Measurements from ENCODE around the gene COP1. TPM values are rescaled to one million over a fixed set of nuclear protein-coding genes. Genes with fewer than 3 reads are reported as not detected.

The COP1 gene
- total RNA-seq, 6 donors from 2014 or later, result 40.4 to 113 (median 68.3) TPM

- no peaks in the 10 kb centered on the region for H3K9me3 ChIP-seq
- no peaks in the 10 kb centered on the region for H3K27me3 ChIP-seq
- WGBS, 2 donors, result 91 to 97% methylated on average over 1 of the region's 1 CpG
- H3K4me1 ChIP-seq, result no peaks in the 10 kb centered on the region
- H3K36me3 ChIP-seq, result peaks cover 0 to 17% (median 6%) of the 10 kb centered on the region in 4 donors
- no peak for TF ChIP-seq EP300 (IDR thresholded peaks at IDR 0.05)
- TF ChIP-seq POLR2AphosphoS5 (IDR thresholded peaks at IDR 0.05), result no peak
- TF ChIP-seq POLR2A (IDR thresholded peaks at IDR 0.05), result no peak
- TF ChIP-seq CTCF (IDR thresholded peaks at IDR 0.05), result no peak
- ATAC-seq (ENCODE audit: low FRiP score in 2 of 2) (no peak), DNase-seq (no peak)
- no peak overlapping the region for H3K4me3 ChIP-seq
- H3K27ac ChIP-seq, result no peak overlapping the region
Observed at GRCh38 chr1:175960169-175960568, 246.9 kb downstream of the COP1 start.

- no peak overlapping the region for H3K4me3 ChIP-seq
- H3K9me3 ChIP-seq, result no peaks in the 10 kb centered on the region
- no peak for ATAC-seq (ENCODE audit: low FRiP score in 2 of 2)
- no peak for TF ChIP-seq POLR2AphosphoS5 (IDR thresholded peaks at IDR 0.05)
- TF ChIP-seq POLR2A (IDR thresholded peaks at IDR 0.05), result no peak
- no peak for TF ChIP-seq CTCF (IDR thresholded peaks at IDR 0.05)
- no peak for TF ChIP-seq EP300 (IDR thresholded peaks at IDR 0.05)
- peaks cover 0 to 35% (median 2%) of the 10 kb centered on the region in 4 donors for H3K36me3 ChIP-seq
- DNase-seq, result no peak
- H3K27ac ChIP-seq, result no peak overlapping the region
- no peaks in the 10 kb centered on the region for H3K4me1 ChIP-seq
- no peaks in the 10 kb centered on the region for H3K27me3 ChIP-seq
- 40 to 95% methylated on average over 1 of the region's 1 CpG for WGBS, 2 donors
Observed at GRCh38 chr1:175951627-175952026, 255.5 kb downstream of the COP1 start.

DNA sequence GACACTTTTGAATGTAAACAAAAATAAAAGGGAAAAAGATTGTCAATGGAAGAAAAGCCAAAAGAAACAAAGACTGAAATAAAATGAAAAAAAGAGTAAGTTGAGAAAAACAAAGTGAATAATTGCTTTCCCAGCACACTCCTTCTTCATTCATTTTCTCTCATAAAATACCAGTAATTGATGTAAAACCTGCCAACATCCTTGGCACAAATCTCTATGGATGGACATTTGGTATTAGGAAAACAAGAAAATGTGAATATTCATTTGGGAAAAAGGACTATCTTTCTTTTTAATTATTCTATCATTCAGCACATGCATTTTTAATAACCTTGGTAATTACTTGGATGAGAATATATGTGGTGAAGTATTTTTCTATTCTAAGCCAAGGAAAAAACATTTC is 259.3 kb downstream of the COP1 start:
- Histone ChIP-seq H3K4me3 (no peak overlapping the region), H3K36me3 (peaks cover 0 to 60% (median 3%) of the 10 kb centered on the region in 4 donors), H3K9me3 (no peaks in the 10 kb centered on the region), H3K4me1 (no peaks in the 10 kb centered on the region), H3K27me3 (no peaks in the 10 kb centered on the region), H3K27ac (no peak overlapping the region)
- TF ChIP-seq POLR2AphosphoS5 (IDR thresholded peaks at IDR 0.05) (no peak), EP300 (IDR thresholded peaks at IDR 0.05) (no peak)
- no peak for ATAC-seq (ENCODE audit: low FRiP score in 2 of 2)
- DNase-seq, result no peak

- TF ChIP-seq CTCF (IDR thresholded peaks at IDR 0.05) (no peak), POLR2AphosphoS5 (IDR thresholded peaks at IDR 0.05) (no peak), EP300 (IDR thresholded peaks at IDR 0.05) (no peak), POLR2A (IDR thresholded peaks at IDR 0.05) (no peak)
- no peak overlapping the region for H3K27ac ChIP-seq
- H3K27me3 ChIP-seq, result no peaks in the 10 kb centered on the region
- no peaks in the 10 kb centered on the region for H3K9me3 ChIP-seq
- 76 to 90% methylated on average over 2 of the region's 2 CpGs for WGBS, 2 donors
- no peak for DNase-seq
- no peaks in the 10 kb centered on the region for H3K4me1 ChIP-seq
- peaks cover 0 to 76% (median 10%) of the 10 kb centered on the region in 4 donors for H3K36me3 ChIP-seq
- no peak overlapping the region for H3K4me3 ChIP-seq
- no peak for ATAC-seq (ENCODE audit: low FRiP score in 2 of 2)
Observed at GRCh38 chr1:175944591-175944990, 262.5 kb downstream of the COP1 start.

- TF ChIP-seq EP300 (IDR thresholded peaks at IDR 0.05), result no peak
- TF ChIP-seq POLR2A (IDR thresholded peaks at IDR 0.05), result no peak
- TF ChIP-seq CTCF (IDR thresholded peaks at IDR 0.05), result no peak
- no peak for DNase-seq
- no peaks in the 10 kb centered on the region for H3K9me3 ChIP-seq
- no peaks in the 10 kb centered on the region for H3K27me3 ChIP-seq
- WGBS, 2 donors, result 96 to 98% methylated on average over 2 of the region's 2 CpGs
- H3K4me3 ChIP-seq, result no peak overlapping the region
- H3K27ac ChIP-seq, result no peak overlapping the region
- H3K4me1 ChIP-seq, result no peaks in the 10 kb centered on the region
- H3K36me3 ChIP-seq, result peaks cover 0 to 59% (median 10%) of the 10 kb centered on the region in 4 donors
- no peak for ATAC-seq (ENCODE audit: low FRiP score in 2 of 2)
Observed at GRCh38 chr1:175941164-175941563, 265.9 kb downstream of the COP1 start.

Data from upper lobe of left lung (tissue), 6 donors.